SK-N-SH (cell line): ENCODE measurements around the gene HTRA3. TPM values are rescaled to one million over a fixed set of nuclear protein-coding genes. Genes with fewer than 3 reads are reported as not detected.
A peak's percentile ranks its signal among the peaks of the same experiment; 100 is the strongest.

Experiments used
- CTCF ChIA-PET: fragments of 300-600, 350-600 bp; formaldehyde crosslinking; extraction: SDS; loops from one replicate; lab custom pipeline; 2021; lab: Yijun Ruan, JAX
- POLR2A ChIA-PET: fragments of 350-600 bp; sonication (Branson Sonifier 250); formaldehyde crosslinking; extraction: SDS; loops from one replicate; lab custom pipeline; 2020; ENCODE audit warnings: antibody characterized with exemption, inconsistent platforms; lab: Yijun Ruan, JAX
- DNase-seq: peaks from one replicate; pipeline ENCODE4 v3.0.0; 2012
- H2AFZ ChIP-seq: fragments of 200-600 bp; sonication (generic); 2 replicates; pipeline ENCODE4 v1.8.1; 2016; ENCODE audit warnings: antibody characterized with exemption, mild to moderate bottlenecking, low read depth
- H3F3A ChIP-seq: fragments of 200-600 bp; sonication (generic); replicated peaks from 2 replicates; pipeline ENCODE3; 2016; ENCODE audit warnings: antibody characterized with exemption, mild to moderate bottlenecking; ENCODE audit not compliant: insufficient read depth
- H3K27ac ChIP-seq, 2 experiments: fragments of 200-500 bp in 1 of 2; fragments of 200-600 bp in 1 of 2; sonication (Bioruptor generic) in 1 of 2; sonication (generic), shearing (Covaris generic) in 1 of 2; 2 replicates each; pipeline versions ENCODE4 v1.5.1 to v1.6.1; 2014 to 2016; ENCODE audit warnings: low read depth in 2 of 2, inconsistent platforms in 1 of 2, low read length in 1 of 2, mild to moderate bottlenecking in 1 of 2, mixed read lengths in 1 of 2
- H3K27me3 ChIP-seq: fragments of 200-600 bp; sonication (generic), shearing (Covaris generic); 2 replicates; pipeline ENCODE4 v1.6.1; 2016; ENCODE audit warnings: mixed run types; ENCODE audit not compliant: insufficient read depth
- H3K36me3 ChIP-seq, 2 experiments: fragments of 200-500 bp in 1 of 2; fragments of 200-600 bp in 1 of 2; sonication (Bioruptor generic) in 1 of 2; sonication (generic) in 1 of 2; replicated peaks in 1 of 2; 2 replicates each; pipeline versions ENCODE3 to v1.5.1; 2014 to 2016; ENCODE audit warnings: low read length in 1 of 2, mild to moderate bottlenecking in 1 of 2; ENCODE audit not compliant: insufficient read depth in 2 of 2, control insufficient read depth in 1 of 2
- H3K4me1 ChIP-seq, 2 experiments: fragments of 200-500 bp in 1 of 2; fragments of 200-600 bp in 1 of 2; sonication (Bioruptor generic) in 1 of 2; sonication (generic), shearing (Covaris generic) in 1 of 2; 2 replicates each; pipeline versions ENCODE4 v1.5.1 to v1.6.1; 2014 to 2016; ENCODE audit warnings: low read depth in 1 of 2, low read length in 1 of 2, mixed run types in 1 of 2; ENCODE audit not compliant: insufficient read depth in 2 of 2, control insufficient read depth in 1 of 2
- H3K4me2 ChIP-seq: fragments of 200-600 bp; sonication (generic), shearing (Covaris generic); 2 replicates; pipeline ENCODE4 v1.6.1; 2017; ENCODE audit warnings: mixed run types
- H3K4me3 ChIP-seq, 2 experiments: fragments of 200-500 bp in 1 of 2; fragments of 200-600 bp in 1 of 2; sonication (Bioruptor generic) in 1 of 2; sonication (generic), shearing (Covaris generic) in 1 of 2; 2 replicates each; pipeline versions ENCODE4 v1.5.1 to v1.8.1; 2014 to 2016; ENCODE audit warnings: low read depth in 2 of 2, inconsistent platforms in 1 of 2, low read length in 1 of 2, mild to moderate bottlenecking in 1 of 2, mixed read lengths in 1 of 2, moderate library complexity in 1 of 2
- H3K79me2 ChIP-seq: fragments of 200-600 bp; sonication (generic); 2 replicates; pipeline ENCODE4 v1.8.1; 2017; ENCODE audit warnings: mild to moderate bottlenecking; ENCODE audit not compliant: insufficient read depth
- H3K9ac ChIP-seq: fragments of 200-600 bp; sonication (generic); 2 replicates; pipeline ENCODE4 v1.6.1; 2017; ENCODE audit warnings: mixed run types
- H3K9me2 ChIP-seq: fragments of 200-600 bp; sonication (generic); 2 replicates; pipeline ENCODE4 v1.6.1; 2017; ENCODE audit warnings: mixed run types
- H3K9me3 ChIP-seq: fragments of 200-600 bp; sonication (generic); 2 replicates; pipeline ENCODE4 v1.6.1; 2017; ENCODE audit warnings: mixed run types, mild to moderate bottlenecking, moderate library complexity
- H4K20me1 ChIP-seq: fragments of 200-600 bp; sonication (generic); 2 replicates; pipeline ENCODE4 v1.6.1; 2017; ENCODE audit warnings: mild to moderate bottlenecking, mixed run types; ENCODE audit not compliant: insufficient read depth
- CHD2 ChIP-seq: fragments of 150-350 bp; IDR thresholded peaks from 2 replicates; pipeline ENCODE4 v1.6.1; 2018; ENCODE audit warnings: low read length; ENCODE audit not compliant: partially characterized antibody
- EZH2phosphoT487 ChIP-seq: fragments of 200-600 bp; sonication (generic); IDR thresholded peaks from 2 replicates; pipeline ENCODE4 v1.6.1; 2017; ENCODE audit warnings: low read depth, mixed run types, mild to moderate bottlenecking, antibody characterized with exemption, moderate library complexity, borderline replicate concordance
- FOXM1 ChIP-seq: IDR thresholded peaks from 2 replicates; pipeline ENCODE4 v1.4.0; 2012; ENCODE audit warnings: low read depth, mild to moderate bottlenecking
- GABPA ChIP-seq: IDR thresholded peaks from 2 replicates; pipeline ENCODE4 v1.4.0; 2012; ENCODE audit warnings: low read depth, mild to moderate bottlenecking
- JUND ChIP-seq: IDR thresholded peaks from 2 replicates; pipeline ENCODE4 v1.4.0; 2012
- MEF2A ChIP-seq: IDR thresholded peaks from 2 replicates; pipeline ENCODE4 v1.4.0; 2012; ENCODE audit warnings: low read depth, borderline replicate concordance
- NRF1 ChIP-seq: IDR thresholded peaks from 2 replicates; pipeline ENCODE4 v1.6.1; 2012; ENCODE audit warnings: low read depth, mild to moderate bottlenecking, low read length
- POLR2AphosphoS5 ChIP-seq: IDR thresholded peaks from 2 replicates; pipeline ENCODE4 v1.6.1; 2012; ENCODE audit warnings: low read depth, low read length
- RAD21 ChIP-seq: IDR thresholded peaks from 2 replicates; pipeline ENCODE4 v1.6.1; 2012; ENCODE audit warnings: mild to moderate bottlenecking, low read length
- REST ChIP-seq: IDR thresholded peaks from 2 replicates; pipeline ENCODE4 v1.6.1; 2012; ENCODE audit warnings: mild to moderate bottlenecking, low read depth, low read length, moderate library complexity
- RFX5 ChIP-seq: IDR thresholded peaks from 2 replicates; pipeline ENCODE4 v1.6.1; 2012; ENCODE audit warnings: mild to moderate bottlenecking, improper control_type of control experiment, low read length
- SIN3A ChIP-seq: IDR thresholded peaks from 2 replicates; pipeline ENCODE4 v1.6.1; 2012; ENCODE audit warnings: low read depth, mild to moderate bottlenecking, low read length, moderate library complexity, borderline replicate concordance
- TCF12 ChIP-seq: IDR thresholded peaks from 2 replicates; pipeline ENCODE4 v1.4.0; 2012
- WGBS: methylation state at CpG from one replicate; pipeline ENCODE4 v1.1.6; 2017; ENCODE audit warnings: low lambda C conversion rate; 5-methylcytosine and 5-hydroxymethylcytosine counted together
- polyA plus RNA-seq, 3 experiments: library from polyadenylated mRNA; depleted of rRNA; stranded (reverse); fragments of >200 nt; gene quantifications; 2 replicates each; pipeline ENCODE4 v1.2.3, GENCODE V29; 2012
- TF ChIP-seq, protein P1 (sequence below): fragments of 150-350 bp; IDR thresholded peaks from 2 replicates; pipeline ENCODE4 v1.6.1; 2017; ENCODE audit warnings: antibody characterized with exemption, low read length, low read depth, borderline replicate concordance

Gene HTRA3
- polyA plus RNA-seq, 1 of the 3 experiments (the other 2 are of a cell fraction), result 0.05 TPM

- no peak for TF ChIP-seq REST
Observed at GRCh38 chr4:8272472-8273428, 3.2 kb downstream of the HTRA3 start (continued).

DNA sequence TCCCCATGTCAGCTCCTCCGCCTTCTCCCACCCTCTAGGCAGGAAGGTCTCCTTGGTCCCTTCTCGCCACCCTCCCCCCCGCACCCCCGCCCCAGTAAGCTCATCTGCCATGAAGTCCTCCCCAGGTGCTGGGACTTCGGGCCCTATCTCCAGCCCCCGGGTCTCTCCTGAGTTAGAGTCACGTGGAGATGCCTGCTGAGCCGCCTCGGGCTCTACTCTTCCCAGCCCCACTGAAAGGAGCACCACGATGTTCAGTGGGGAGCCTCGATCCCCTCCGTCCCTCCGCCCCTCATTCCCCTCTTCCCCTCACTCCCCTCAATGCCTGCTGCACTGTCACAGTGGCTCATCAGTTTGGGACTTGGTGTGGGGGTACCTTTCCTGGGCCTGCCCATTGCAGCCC, 3.9 kb downstream of the HTRA3 start:
- H3K36me3 ChIP-seq, result no peaks in the 10 kb centered on the region
- no peaks in the 10 kb centered on the region for H3K79me2 ChIP-seq
- H3K9me2 ChIP-seq, result no peaks in the 10 kb centered on the region
- DNase-seq, result no peak
- no peaks in the 10 kb centered on the region for H3K9me3 ChIP-seq
- H4K20me1 ChIP-seq, result no peaks in the 10 kb centered on the region
- H2AFZ ChIP-seq, result no peak overlapping the region
- H3K4me2 ChIP-seq, result no peak overlapping the region
- no peak overlapping the region for H3K4me3 ChIP-seq
- no peak overlapping the region for H3K9ac ChIP-seq
- 94% methylated on average over 13 of the region's 13 CpGs for WGBS
- H3K4me1 ChIP-seq, result peaks cover 30 to 46% of the 10 kb centered on the region in 2 experiments
- H3K27me3 ChIP-seq, result no peaks in the 10 kb centered on the region
- peaks cover 8% of the 10 kb centered on the region for H3F3A ChIP-seq
- TF ChIP-seq FOXM1 (no peak), CHD2 (no peak)
- TF ChIP-seq, protein P1, sequence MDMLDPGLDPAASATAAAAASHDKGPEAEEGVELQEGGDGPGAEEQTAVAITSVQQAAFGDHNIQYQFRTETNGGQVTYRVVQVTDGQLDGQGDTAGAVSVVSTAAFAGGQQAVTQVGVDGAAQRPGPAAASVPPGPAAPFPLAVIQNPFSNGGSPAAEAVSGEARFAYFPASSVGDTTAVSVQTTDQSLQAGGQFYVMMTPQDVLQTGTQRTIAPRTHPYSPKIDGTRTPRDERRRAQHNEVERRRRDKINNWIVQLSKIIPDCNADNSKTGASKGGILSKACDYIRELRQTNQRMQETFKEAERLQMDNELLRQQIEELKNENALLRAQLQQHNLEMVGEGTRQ, result no peak
- H3K27ac ChIP-seq, result peak overlapping the region in 1 of 2 experiments; percentile 93; a peak in 2 of 4 replicates
- CTCF ChIA-PET, result interaction anchor here (0.7 to 4.3 kb wide), 3 partner anchors 31 to 155 kb away, joined by 3 to 26 read pairs (median 8); no protein-coding TSS in a partner anchor
- POLR2A ChIA-PET, result no interaction called here

DNA sequence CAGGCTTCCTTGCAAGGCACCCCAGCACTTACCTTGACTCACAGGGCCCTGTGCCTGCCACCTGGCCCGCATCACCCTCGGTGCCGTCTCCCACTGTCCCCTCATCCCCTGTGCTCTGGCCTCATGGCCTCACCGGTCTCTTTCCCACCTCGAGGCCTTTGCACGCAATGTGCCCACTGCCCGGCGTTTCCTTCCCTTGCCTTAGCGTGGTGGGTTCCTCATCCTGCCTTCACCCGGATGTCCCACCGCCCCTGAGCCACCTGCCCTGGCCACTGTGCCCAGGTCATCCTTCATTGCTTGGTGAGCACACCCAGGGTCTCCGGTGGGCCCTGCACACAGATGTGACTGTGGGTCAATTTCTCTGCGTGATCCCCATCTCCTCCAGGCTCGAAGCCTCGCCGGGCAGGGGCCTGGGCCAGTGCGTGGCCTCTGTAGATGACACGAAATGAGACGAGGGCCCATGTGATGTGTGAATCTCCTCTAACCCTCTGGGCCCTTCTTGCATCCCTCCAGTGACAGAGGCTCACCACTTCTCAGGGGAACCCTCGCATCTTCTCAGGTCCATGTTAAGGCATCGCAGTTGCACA, 4.6 kb downstream of the HTRA3 start:
- POLR2A ChIA-PET, result interaction anchor here (1.4 kb wide), 1 partner anchor 32 kb away, joined by 6 read pairs; no protein-coding TSS in a partner anchor
- H3K4me1 ChIP-seq, result peaks cover 37 to 39% of the 10 kb centered on the region in 2 experiments
- H3K4me2 ChIP-seq, result peak overlapping the region; percentile 60; the same call in 1 of the 2 replicates
- H3K27me3 ChIP-seq, result no peaks in the 10 kb centered on the region
- no peak for DNase-seq
- peak overlapping the region; percentile 55 to 93; a peak in 3 of 4 replicates for H3K27ac ChIP-seq
- no peaks in the 10 kb centered on the region for H3K79me2 ChIP-seq
- H3K9me3 ChIP-seq, result no peaks in the 10 kb centered on the region
- H3F3A ChIP-seq, result peaks cover 8% of the 10 kb centered on the region
- 95% methylated on average over 15 of the region's 21 CpGs for WGBS
- H4K20me1 ChIP-seq, result no peaks in the 10 kb centered on the region
- TF ChIP-seq TCF12 (no peak), NRF1 (no peak), MEF2A (no peak), FOXM1 (no peak), SIN3A (no peak), GABPA (no peak), RAD21 (no peak), RFX5 (no peak), EZH2phosphoT487 (no peak), POLR2AphosphoS5 (no peak), JUND (no peak)
- no peaks in the 10 kb centered on the region for H3K9me2 ChIP-seq
- no peak overlapping the region for H3K4me3 ChIP-seq
- no peak overlapping the region for H3K9ac ChIP-seq
- H3K36me3 ChIP-seq, result no peaks in the 10 kb centered on the region
- no peak overlapping the region for H2AFZ ChIP-seq
- CTCF ChIA-PET, result interaction anchor here (0.6 to 4.3 kb wide), 14 partner anchors 8 to 141 kb away, joined by 3 to 40 read pairs (median 6); no protein-coding TSS in a partner anchor
